HEK293 (cell line): ENCODE results near the gene PTPRK.

Experiments
- CTCF ChIA-PET: fragments of 350-600 bp; formaldehyde crosslinking; extraction: SDS; loops from one replicate; lab custom pipeline; 2021; ENCODE audit warnings: antibody characterized with exemption; lab: Yijun Ruan, JAX
- POLR2A ChIA-PET: fragments of 300-600 bp; formaldehyde crosslinking; extraction: SDS; loops from one replicate; lab custom pipeline; 2020; ENCODE audit warnings: antibody characterized with exemption, inconsistent platforms; lab: Yijun Ruan, JAX
- H3K27ac ChIP-seq: fragments of 200-500 bp; sonication (Bioruptor generic); 2 replicates; pipeline ENCODE4 v1.5.1; 2014; ENCODE audit warnings: low read depth, low read length, control low read depth, inconsistent platforms; ENCODE audit errors: extremely low read depth
- H3K36me3 ChIP-seq, 2 experiments: fragments of 200-500 bp in 1 of 2; sonication (Bioruptor generic) in 1 of 2; 1 replicate in 1 of 2; 2 replicates in 1 of 2; pipeline ENCODE4 v1.5.1; 2014 to 2017; ENCODE audit warnings: inconsistent platforms in 2 of 2, low read length in 2 of 2; ENCODE audit not compliant: control insufficient read depth in 2 of 2, insufficient read depth in 1 of 2
- H3K4me1 ChIP-seq: fragments of 200-500 bp; sonication (Bioruptor generic); 2 replicates; pipeline ENCODE4 v1.5.1; 2014; ENCODE audit warnings: mild to moderate bottlenecking, low read length, inconsistent platforms; ENCODE audit not compliant: control insufficient read depth, insufficient read depth
- H3K4me3 ChIP-seq: 2 replicates; pipeline ENCODE4 v1.5.1; 2011; ENCODE audit warnings: low read depth, mild to moderate bottlenecking, control low read depth, low read length, moderate library complexity
- H3K9me3 ChIP-seq: fragments of 200-500 bp; sonication (Bioruptor generic); 2 replicates; pipeline ENCODE4 v1.5.1; 2014; ENCODE audit warnings: low read depth, low read length, inconsistent platforms; ENCODE audit not compliant: control insufficient read depth, insufficient read depth
- ELK4 ChIP-seq: IDR thresholded peaks from 2 replicates; pipeline ENCODE4 v1.6.1; 2011; ENCODE audit warnings: mild to moderate bottlenecking, low read depth, low read length, borderline replicate concordance
- SALL2 ChIP-seq: fragments of 450-650 bp; formaldehyde crosslinking; IDR thresholded peaks from 2 replicates; pipeline ENCODE4 v1.5.0; 2017; ENCODE audit warnings: missing biosample characterization, mild to moderate bottlenecking, missing genetic modification characterization, borderline replicate concordance
- SCRT2 ChIP-seq: fragments of 450-650 bp; formaldehyde crosslinking; IDR thresholded peaks from 2 replicates; pipeline ENCODE4 v1.5.1; 2016; ENCODE audit warnings: missing biosample characterization, missing genetic modification characterization
- SETDB1 ChIP-seq: IDR thresholded peaks from one replicate; pipeline ENCODE4 v1.6.1; 2017; ENCODE audit warnings: mild to moderate bottlenecking, low read length, moderate library complexity, mixed read lengths; ENCODE audit not compliant: insufficient read length
- ZBTB48 ChIP-seq: fragments of 450-650 bp; formaldehyde crosslinking; IDR thresholded peaks from 2 replicates; pipeline ENCODE4 v1.5.1; 2016; ENCODE audit warnings: missing biosample characterization, missing genetic modification characterization
- ZBTB7A ChIP-seq: fragments of 450-650 bp; formaldehyde crosslinking; IDR thresholded peaks from 2 replicates; pipeline ENCODE4 v1.5.1; 2016; ENCODE audit warnings: low read depth, missing biosample characterization, missing genetic modification characterization
- ZNF138 ChIP-seq: fragments of 450-650 bp; formaldehyde crosslinking; IDR thresholded peaks from 2 replicates; pipeline ENCODE4 v1.5.1; 2016; ENCODE audit warnings: missing biosample characterization, missing genetic modification characterization, borderline replicate concordance
- ZNF155 ChIP-seq: fragments of 450-650 bp; formaldehyde crosslinking; IDR thresholded peaks from 2 replicates; pipeline ENCODE4 v1.5.1; 2016; ENCODE audit warnings: missing biosample characterization, missing genetic modification characterization
- ZNF175 ChIP-seq: fragments of 450-650 bp; formaldehyde crosslinking; IDR thresholded peaks from 2 replicates; pipeline ENCODE4 v1.5.1; 2016; ENCODE audit warnings: missing biosample characterization, missing genetic modification characterization
- ZNF211 ChIP-seq: fragments of 450-650 bp; formaldehyde crosslinking; IDR thresholded peaks from 2 replicates; pipeline ENCODE4 v1.5.1; 2016; ENCODE audit warnings: low read depth, missing biosample characterization, missing genetic modification characterization
- ZNF280C ChIP-seq: fragments of 450-650 bp; formaldehyde crosslinking; IDR thresholded peaks from 2 replicates; pipeline ENCODE4 v1.5.1; 2016; ENCODE audit warnings: missing biosample characterization, missing genetic modification characterization
- ZNF302 ChIP-seq: fragments of 450-650 bp; formaldehyde crosslinking; IDR thresholded peaks from 2 replicates; pipeline ENCODE4 v1.5.1; 2016; ENCODE audit warnings: missing biosample characterization, missing genetic modification characterization, low read depth
- ZNF37A ChIP-seq: fragments of 450-650 bp; IDR thresholded peaks from 2 replicates; pipeline ENCODE4 v1.5.1; 2018; ENCODE audit warnings: missing biosample characterization, missing genetic modification characterization
- ZNF394 ChIP-seq: fragments of 450-650 bp; formaldehyde crosslinking; IDR thresholded peaks from 2 replicates; pipeline ENCODE4 v1.5.1; 2016; ENCODE audit warnings: missing biosample characterization, missing genetic modification characterization, mild to moderate bottlenecking, moderate library complexity, borderline replicate concordance
- ZNF549 ChIP-seq: fragments of 450-650 bp; IDR thresholded peaks from 2 replicates; pipeline ENCODE4 v1.5.1; 2018; ENCODE audit warnings: missing biosample characterization, missing genetic modification characterization, mild to moderate bottlenecking, inconsistent platforms, moderate library complexity
- ZNF558 ChIP-seq: fragments of 450-650 bp; formaldehyde crosslinking; IDR thresholded peaks from 2 replicates; pipeline ENCODE4 v1.5.1; 2016; ENCODE audit warnings: missing biosample characterization, missing genetic modification characterization
- ZNF585B ChIP-seq: fragments of 450-650 bp; formaldehyde crosslinking; IDR thresholded peaks from 2 replicates; pipeline ENCODE4 v1.5.1; 2016; ENCODE audit warnings: missing biosample characterization, missing genetic modification characterization
- ZNF629 ChIP-seq: fragments of 450-650 bp; formaldehyde crosslinking; IDR thresholded peaks from 2 replicates; pipeline ENCODE4 v1.5.1; 2017; ENCODE audit warnings: missing biosample characterization, missing genetic modification characterization
- ZNF658 ChIP-seq: fragments of 450-650 bp; formaldehyde crosslinking; IDR thresholded peaks from 2 replicates; pipeline ENCODE4; 2016; ENCODE audit warnings: missing biosample characterization, missing genetic modification characterization
- ZNF660 ChIP-seq: fragments of 450-650 bp; IDR thresholded peaks from 2 replicates; pipeline ENCODE4 v1.5.1; 2018; ENCODE audit warnings: missing biosample characterization, mild to moderate bottlenecking, missing genetic modification characterization
- ZNF830 ChIP-seq: fragments of 450-650 bp; IDR thresholded peaks from 2 replicates; pipeline ENCODE4 v1.5.0; 2018; ENCODE audit warnings: missing biosample characterization, missing genetic modification characterization, low read depth, mild to moderate bottlenecking, moderate library complexity
- ZSCAN23 ChIP-seq: fragments of 450-650 bp; formaldehyde crosslinking; IDR thresholded peaks from 2 replicates; pipeline ENCODE4 v1.5.1; 2016; ENCODE audit warnings: missing biosample characterization, missing genetic modification characterization
- TF ChIP-seq, protein P1 (sequence below): fragments of 450-650 bp; formaldehyde crosslinking; IDR thresholded peaks from 2 replicates; pipeline ENCODE4 v1.5.1; 2016; ENCODE audit warnings: missing biosample characterization, missing genetic modification characterization

PTPRK gene

DNA sequence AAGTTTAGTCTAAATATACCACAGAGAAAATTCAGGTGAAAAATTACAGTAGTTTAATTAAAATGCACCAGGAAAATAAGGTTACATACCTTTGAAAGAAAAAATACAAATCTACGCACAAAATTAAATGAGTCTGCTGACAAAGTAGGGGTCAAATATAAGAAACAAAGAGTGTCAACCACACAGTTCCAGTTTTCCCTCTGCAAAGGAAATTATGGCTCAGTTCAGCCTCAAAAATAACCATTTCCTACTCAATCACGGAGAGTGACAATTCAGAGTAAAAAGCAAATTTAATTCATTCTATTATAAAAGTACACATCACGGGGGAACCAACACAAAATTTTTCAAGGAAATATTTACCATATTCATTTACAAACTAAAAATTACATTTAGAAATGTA is 124.8 kb downstream of the PTPRK start:
- Histone ChIP-seq H3K9me3 (no peaks in the 10 kb centered on the region), H3K27ac (no peak overlapping the region), H3K4me1 (no peaks in the 10 kb centered on the region), H3K4me3 (no peak overlapping the region), H3K36me3 (no peaks in the 10 kb centered on the region)
- ChIA-PET CTCF (no interaction called here), POLR2A (no interaction called here)
- TF ChIP-seq SCRT2 (tag by site-specific recombination) (no peak), ZBTB7A (no peak)

DNA sequence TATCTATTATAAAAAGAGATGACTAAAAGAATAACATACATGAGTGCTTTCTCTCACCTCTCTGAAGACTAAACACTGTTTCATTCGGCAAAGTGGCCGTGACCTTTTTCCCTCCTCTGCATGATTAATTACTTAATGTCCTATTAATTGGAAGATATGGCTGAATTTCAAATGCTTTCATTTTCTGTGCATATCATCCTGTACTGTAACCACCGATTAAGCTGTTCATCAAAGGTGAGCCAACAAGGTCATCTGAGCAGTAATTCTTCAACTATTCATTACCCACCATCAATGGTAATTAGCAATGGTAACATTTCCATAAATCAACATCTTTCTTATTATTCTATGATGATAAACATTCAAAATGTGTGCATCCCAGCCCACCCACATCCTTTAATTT is 125.2 kb downstream of the PTPRK start:
- Histone ChIP-seq H3K36me3 (no peaks in the 10 kb centered on the region), H3K9me3 (no peaks in the 10 kb centered on the region), H3K4me3 (no peak overlapping the region), H3K4me1 (peaks cover 2% of the 10 kb centered on the region; the same call in 1 of the 2 replicates), H3K27ac (no peak overlapping the region)
- no peak for TF ChIP-seq ZNF585B
- no peak for TF ChIP-seq SETDB1
- no peak for TF ChIP-seq ZNF175 (tag by site-specific recombination)
- TF ChIP-seq, protein P1, sequence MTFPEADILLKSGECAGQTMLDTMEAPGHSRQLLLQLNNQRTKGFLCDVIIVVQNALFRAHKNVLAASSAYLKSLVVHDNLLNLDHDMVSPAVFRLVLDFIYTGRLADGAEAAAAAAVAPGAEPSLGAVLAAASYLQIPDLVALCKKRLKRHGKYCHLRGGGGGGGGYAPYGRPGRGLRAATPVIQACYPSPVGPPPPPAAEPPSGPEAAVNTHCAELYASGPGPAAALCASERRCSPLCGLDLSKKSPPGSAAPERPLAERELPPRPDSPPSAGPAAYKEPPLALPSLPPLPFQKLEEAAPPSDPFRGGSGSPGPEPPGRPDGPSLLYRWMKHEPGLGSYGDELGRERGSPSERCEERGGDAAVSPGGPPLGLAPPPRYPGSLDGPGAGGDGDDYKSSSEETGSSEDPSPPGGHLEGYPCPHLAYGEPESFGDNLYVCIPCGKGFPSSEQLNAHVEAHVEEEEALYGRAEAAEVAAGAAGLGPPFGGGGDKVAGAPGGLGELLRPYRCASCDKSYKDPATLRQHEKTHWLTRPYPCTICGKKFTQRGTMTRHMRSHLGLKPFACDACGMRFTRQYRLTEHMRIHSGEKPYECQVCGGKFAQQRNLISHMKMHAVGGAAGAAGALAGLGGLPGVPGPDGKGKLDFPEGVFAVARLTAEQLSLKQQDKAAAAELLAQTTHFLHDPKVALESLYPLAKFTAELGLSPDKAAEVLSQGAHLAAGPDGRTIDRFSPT (tag by site-specific recombination): no peak
- no peak for TF ChIP-seq ZNF558 (tag by site-specific recombination)
- TF ChIP-seq ZNF138: no peak
- TF ChIP-seq ZBTB48 (tag by site-specific recombination): no peak
- TF ChIP-seq ZNF37A (tag by site-specific recombination): no peak
- TF ChIP-seq ELK4: no peak
- no peak for TF ChIP-seq ZNF658 (tag by site-specific recombination)
- no peak for TF ChIP-seq ZNF394 (tag by site-specific recombination)
- no peak for TF ChIP-seq ZNF830
- TF ChIP-seq ZNF549 (tag by site-specific recombination): no peak
- TF ChIP-seq ZNF280C (tag by site-specific recombination): no peak
- no peak for TF ChIP-seq ZNF629 (tag by site-specific recombination)
- no peak for TF ChIP-seq ZSCAN23
- no peak for TF ChIP-seq ZNF660 (tag by site-specific recombination)
- ChIA-PET CTCF (no interaction called here), POLR2A (no interaction called here)

DNA sequence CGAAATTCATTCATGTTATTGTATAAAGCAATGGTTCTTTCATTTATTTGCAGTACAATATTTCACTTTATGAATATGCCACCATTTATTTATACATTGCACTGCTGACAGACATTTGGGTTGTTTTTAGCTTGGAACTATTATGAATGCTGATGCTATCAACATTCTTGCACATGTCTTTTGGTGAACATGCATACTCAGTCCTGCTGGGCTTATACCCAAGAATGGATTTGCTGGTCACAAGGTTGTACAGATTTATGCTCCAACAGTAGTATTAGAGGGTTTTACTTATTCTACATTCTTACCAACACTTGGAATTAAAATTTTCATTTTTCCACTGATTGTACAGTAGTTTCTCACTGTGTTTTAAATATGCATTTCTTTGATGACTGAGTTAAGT is 126.2 kb downstream of the PTPRK start:
- ChIA-PET POLR2A (no interaction called here), CTCF (interaction anchor here (0.7 kb wide), 1 partner anchor 17 kb away, joined by 3 read pairs; no protein-coding TSS in a partner anchor)
- Histone ChIP-seq H3K9me3 (no peaks in the 10 kb centered on the region), H3K4me3 (no peak overlapping the region), H3K4me1 (peaks cover 2% of the 10 kb centered on the region; the same call in 1 of the 2 replicates), H3K36me3 (no peaks in the 10 kb centered on the region), H3K27ac (no peak overlapping the region)
- no peak for TF ChIP-seq SALL2 (tag by site-specific recombination)
- no peak for TF ChIP-seq ZNF155 (tag by site-specific recombination)
- TF ChIP-seq ZNF211 (tag by site-specific recombination): no peak
- no peak for TF ChIP-seq ZNF302 (tag by site-specific recombination)
